ENCODE measurements around the gene RAB14. TPM values are rescaled to one million over a fixed set of nuclear protein-coding genes. Genes with fewer than 3 reads are reported as not detected.

The RAB14 gene
- polyA plus RNA-seq, 4 donors, result 36.3 to 67.8 (median 40.6) TPM

Other genes with a start within 250 kb of the RAB14 start
- 10 to 100 TPM in 1 of 4 donors, 1 to 10 TPM in 3; 4.1 to 25.4 (median 7.5) TPM for gene C5, start 151.6 kb downstream of the RAB14 start, polyA plus RNA-seq
- gene CNTRL, start 126.9 kb downstream of the RAB14 start, polyA plus RNA-seq, result 10 to 100 TPM in 1 of 4 donors, 1 to 10 TPM in 3; 1.9 to 14.4 (median 4.5) TPM
- gene GSN, start 66.3 kb upstream of the RAB14 start, polyA plus RNA-seq, result 100 to 1,000 TPM; 154 to 380 (median 201) TPM
- gene STOM, start 168.4 kb upstream of the RAB14 start, polyA plus RNA-seq, result 100 to 1,000 TPM in 1 of 4 donors, 10 to 100 TPM in 3; 20.8 to 115 (median 65.9) TPM

All from small intestine (tissue), 4 donors.